Mucosa of descending colon (tissue), 3 donors: ENCODE measurements around the gene IFNGR2. TPM values are rescaled to one million over a fixed set of nuclear protein-coding genes. Genes with fewer than 3 reads are reported as not detected.
A peak's percentile ranks its signal among the peaks of the same experiment; 100 is the strongest.

Experiments
- ATAC-seq: fragments of 200-7000 bp; cut with Tn5 transposase; one replicate; pipeline ENCODE4 v1.9.1; 2020; ENCODE audit warnings: mild to moderate bottlenecking, moderate library complexity
- DNase-seq, 3 donors: peaks; one replicate each; pipeline ENCODE4 v3.0.0-alpha.2; 2020
- H3K36me3 ChIP-seq: fragments of 200-600 bp; one replicate; pipeline ENCODE4 v1.8.0; 2021; ENCODE audit warnings: low read depth, mild to moderate bottlenecking
- H3K4me1 ChIP-seq: fragments of 200-600 bp; one replicate; pipeline ENCODE4 v1.8.0; 2021; ENCODE audit warnings: low read depth, mild to moderate bottlenecking
- H3K4me3 ChIP-seq: fragments of 200-600 bp; one replicate; pipeline ENCODE4 v1.8.0; 2021; ENCODE audit warnings: mild to moderate bottlenecking
- H3K9me3 ChIP-seq: fragments of 200-600 bp; one replicate; pipeline ENCODE4 v1.8.0; 2021; ENCODE audit warnings: mild to moderate bottlenecking
- intact Hi-C, 2 donors: fragments of 100-400 bp; cut with DNase I in 1 of 2; cut with micrococcal nuclease in 1 of 2; formaldehyde crosslinking; loops; one replicate each; pipeline versions ENCODE4 v1.11.0 to v1.11.1; 2022; cut with DNase I, micrococcal nuclease
- total RNA-seq, 3 donors: library from RNA; stranded (reverse); fragmentation: NEBNext Ultra II Directional in 2 of 3; extraction: Animal tissue kit (Norgen Biotek cat#: 25700) in 2 of 3; gene quantifications; one replicate each; pipeline versions ENCODE4 v1.2.1 to v1.2.4, GENCODE V29; 2021 to 2023
- TF ChIP-seq, protein P1 (sequence below): fragments of 200-600 bp; IDR thresholded peaks from one replicate; pipeline ENCODE4 v1.8.0; 2022; ENCODE audit warnings: antibody characterized with exemption, mild to moderate bottlenecking
- donor health status: DM: no; HTN: no; CAD: no; lungs with moderate emphysema.
- donor health status: DM: no; HTN: no; CAD: no.
- donor health status: DM: no; HTN: yes; CAD: no.

Gene IFNGR2
- total RNA-seq, 3 donors from 2014 or later = 56.3 to 155 (median 87.8) TPM

DNA sequence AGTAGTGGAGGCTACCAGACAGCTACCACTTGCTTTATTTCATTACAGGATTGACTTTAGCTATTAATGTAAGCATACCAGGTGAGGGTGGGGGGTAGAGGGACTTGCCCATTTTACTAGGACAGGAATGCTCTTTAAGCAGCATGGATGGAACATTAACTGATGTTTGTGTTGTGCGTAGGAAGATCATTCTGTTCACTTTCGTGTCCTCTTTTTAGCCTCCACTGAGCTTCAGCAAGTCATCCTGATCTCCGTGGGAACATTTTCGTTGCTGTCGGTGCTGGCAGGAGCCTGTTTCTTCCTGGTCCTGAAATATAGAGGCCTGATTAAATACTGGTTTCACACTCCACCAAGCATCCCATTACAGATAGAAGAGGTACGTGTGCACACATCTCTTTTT, 29.3 kb downstream of the IFNGR2 start:
- ATAC-seq = no peak
- intact Hi-C loops = no loop called here
- DNase-seq = no peak
- no peaks in the 10 kb centered on the region for H3K4me1 ChIP-seq
- H3K9me3 ChIP-seq = no peaks in the 10 kb centered on the region
- TF ChIP-seq, protein P1, sequence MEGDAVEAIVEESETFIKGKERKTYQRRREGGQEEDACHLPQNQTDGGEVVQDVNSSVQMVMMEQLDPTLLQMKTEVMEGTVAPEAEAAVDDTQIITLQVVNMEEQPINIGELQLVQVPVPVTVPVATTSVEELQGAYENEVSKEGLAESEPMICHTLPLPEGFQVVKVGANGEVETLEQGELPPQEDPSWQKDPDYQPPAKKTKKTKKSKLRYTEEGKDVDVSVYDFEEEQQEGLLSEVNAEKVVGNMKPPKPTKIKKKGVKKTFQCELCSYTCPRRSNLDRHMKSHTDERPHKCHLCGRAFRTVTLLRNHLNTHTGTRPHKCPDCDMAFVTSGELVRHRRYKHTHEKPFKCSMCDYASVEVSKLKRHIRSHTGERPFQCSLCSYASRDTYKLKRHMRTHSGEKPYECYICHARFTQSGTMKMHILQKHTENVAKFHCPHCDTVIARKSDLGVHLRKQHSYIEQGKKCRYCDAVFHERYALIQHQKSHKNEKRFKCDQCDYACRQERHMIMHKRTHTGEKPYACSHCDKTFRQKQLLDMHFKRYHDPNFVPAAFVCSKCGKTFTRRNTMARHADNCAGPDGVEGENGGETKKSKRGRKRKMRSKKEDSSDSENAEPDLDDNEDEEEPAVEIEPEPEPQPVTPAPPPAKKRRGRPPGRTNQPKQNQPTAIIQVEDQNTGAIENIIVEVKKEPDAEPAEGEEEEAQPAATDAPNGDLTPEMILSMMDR = no peak
- H3K36me3 ChIP-seq = peaks cover 3% of the 10 kb centered on the region
- no peak overlapping the region for H3K4me3 ChIP-seq

DNA sequence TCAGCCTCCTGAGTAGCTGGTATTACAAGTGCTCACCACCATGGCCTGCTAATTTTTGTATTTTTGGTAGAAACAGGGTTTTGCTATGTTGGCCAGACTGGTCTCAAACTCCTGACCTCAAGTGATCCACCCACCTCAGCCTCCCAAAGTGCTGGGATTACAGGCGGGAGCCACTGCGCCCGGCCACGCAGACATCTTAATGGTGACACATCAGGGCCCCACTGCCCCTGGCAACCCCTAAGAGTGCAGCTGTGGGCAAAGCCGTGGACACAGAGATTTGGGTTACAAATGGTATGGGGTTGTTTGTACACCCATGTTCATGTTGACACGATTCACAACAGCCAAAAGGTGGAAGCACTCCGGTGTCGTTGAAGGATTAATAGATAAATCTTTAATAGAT, 29.8 kb downstream of the IFNGR2 start:
- no peaks in the 10 kb centered on the region for H3K4me1 ChIP-seq
- intact Hi-C loops = no loop called here
- DNase-seq (no peak), ATAC-seq (no peak)
- H3K9me3 ChIP-seq = no peaks in the 10 kb centered on the region
- TF ChIP-seq, protein P1 = no peak
- no peak overlapping the region for H3K4me3 ChIP-seq
- peaks cover 3% of the 10 kb centered on the region for H3K36me3 ChIP-seq

DNA sequence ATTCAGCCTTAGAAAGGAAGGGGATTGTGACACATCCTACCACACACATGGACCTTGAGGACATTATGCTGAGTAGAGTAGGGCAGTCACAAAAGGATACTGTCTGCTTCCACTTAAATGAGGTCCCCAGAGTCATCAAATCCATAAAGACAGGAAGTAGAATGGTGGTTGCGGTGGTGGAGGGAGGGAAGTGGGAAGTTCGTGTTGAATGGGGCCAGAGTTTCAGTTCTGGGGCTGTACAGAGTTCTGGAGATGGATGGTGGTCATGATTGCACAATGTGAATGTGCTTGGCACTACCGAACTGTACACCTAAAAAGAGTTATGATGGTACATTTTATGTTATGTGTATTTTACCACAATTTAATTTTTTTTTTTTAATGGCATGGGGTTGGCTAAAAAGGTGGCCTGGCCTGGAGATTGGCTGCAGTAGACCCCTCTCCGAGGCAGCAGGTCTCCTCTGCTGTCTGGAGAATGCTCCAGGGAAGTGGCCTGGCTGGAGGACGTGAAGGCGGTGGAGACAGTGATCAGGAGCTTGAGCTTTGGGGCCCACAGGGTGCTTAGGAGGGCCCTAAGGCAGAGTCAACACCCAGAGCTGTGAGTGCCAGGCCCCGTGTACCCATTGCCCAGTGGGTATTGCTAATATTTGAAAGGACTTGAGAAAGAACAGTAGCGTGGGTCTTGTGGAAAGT, 30.4 kb downstream of the IFNGR2 start:
- DNase-seq (no peak), ATAC-seq (peak; percentile 20)
- Histone ChIP-seq H3K9me3 (no peaks in the 10 kb centered on the region), H3K4me3 (no peak overlapping the region), H3K36me3 (peaks cover 3% of the 10 kb centered on the region), H3K4me1 (no peaks in the 10 kb centered on the region)
- intact Hi-C loops = no loop called here
- TF ChIP-seq, protein P1 = no peak

DNA sequence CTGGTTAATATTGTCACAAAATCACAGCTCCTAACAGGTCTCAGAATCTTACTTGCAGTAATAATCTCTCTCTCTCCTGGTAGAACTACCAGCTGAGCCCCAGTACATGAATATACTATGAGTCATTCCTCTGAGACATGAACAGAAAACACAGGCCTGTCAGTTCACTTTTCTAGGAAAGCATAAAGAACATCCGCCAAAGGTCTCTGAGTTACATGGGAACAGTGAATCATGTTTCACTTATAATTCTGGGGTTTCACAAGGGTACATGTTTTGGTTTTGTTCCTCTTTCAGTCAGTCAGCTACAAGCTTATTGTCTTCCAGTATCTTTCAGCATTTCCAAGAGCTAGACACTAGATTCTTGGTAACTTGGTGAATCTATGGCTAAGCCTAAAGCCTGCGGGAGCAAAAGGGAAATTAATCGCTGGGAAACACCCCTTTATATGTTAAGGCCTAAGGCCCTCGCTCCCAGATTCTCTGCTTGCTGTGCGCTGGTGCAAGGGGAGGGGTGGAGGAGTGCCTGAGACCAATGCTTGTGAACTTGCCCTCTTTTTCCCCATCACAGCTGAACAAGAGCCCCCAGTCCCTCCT, 31.7 kb downstream of the IFNGR2 start:
- ATAC-seq = peak; percentile 74

DNA sequence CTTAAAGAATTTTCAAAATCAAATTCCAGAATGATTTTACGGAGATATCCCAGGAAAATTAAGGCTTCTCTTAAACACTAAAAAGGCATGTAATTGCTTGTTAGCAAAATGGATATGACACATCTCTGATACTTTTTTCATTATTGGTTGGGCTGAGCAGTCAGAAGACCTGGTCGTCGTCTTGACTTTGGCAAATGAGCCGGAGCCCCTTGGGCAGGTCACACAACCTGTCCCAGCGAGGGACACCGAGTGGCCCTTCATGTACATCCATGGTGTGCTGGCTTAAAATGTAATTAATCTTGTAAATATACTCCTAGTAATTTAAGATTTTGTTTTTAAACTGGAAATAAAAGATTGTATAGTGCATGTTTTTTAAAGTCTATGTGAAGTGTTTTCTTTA, 33.9 kb downstream of the IFNGR2 start:
- DNase-seq (no peak), ATAC-seq (no peak)
- Histone ChIP-seq H3K4me1 (no peaks in the 10 kb centered on the region), H3K9me3 (no peaks in the 10 kb centered on the region), H3K4me3 (no peak overlapping the region), H3K36me3 (peaks cover 3% of the 10 kb centered on the region)
- intact Hi-C loops = no loop called here
- TF ChIP-seq, protein P1 = no peak

More for the DNA sequence above, 31.7 kb downstream of the IFNGR2 start:
- Histone ChIP-seq H3K36me3 (peaks cover 3% of the 10 kb centered on the region), H3K9me3 (no peaks in the 10 kb centered on the region), H3K4me3 (no peak overlapping the region), H3K4me1 (no peaks in the 10 kb centered on the region)
- TF ChIP-seq, protein P1 = no peak
- no peak for DNase-seq
- intact Hi-C loops = no loop called here
